ENCODE data around the gene GSG1L.
A peak's percentile ranks its signal among the peaks of the same experiment; 100 is the strongest.

The GSG1L gene

DNA sequence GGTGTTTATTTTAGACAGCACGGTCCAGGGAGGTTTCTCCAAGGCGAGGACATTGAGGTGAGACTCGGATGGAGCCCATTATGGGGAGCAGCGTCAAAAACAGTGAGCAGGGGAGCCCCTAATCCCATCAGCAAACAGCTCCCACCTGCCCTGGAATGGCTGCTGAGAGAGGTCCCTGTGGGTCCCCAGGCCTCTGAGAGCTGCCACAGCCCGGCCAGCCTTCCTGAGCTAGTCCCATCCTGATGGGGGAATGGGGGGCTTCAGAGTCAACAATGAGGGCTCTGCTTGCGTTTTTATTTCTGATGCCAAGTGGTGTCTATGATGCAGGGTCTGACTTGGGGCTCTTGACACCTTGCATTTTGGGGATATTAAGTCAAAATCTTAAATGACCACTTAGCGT is 128.4 kb downstream of the GSG1L start:
- no peak for DNase-seq

DNA sequence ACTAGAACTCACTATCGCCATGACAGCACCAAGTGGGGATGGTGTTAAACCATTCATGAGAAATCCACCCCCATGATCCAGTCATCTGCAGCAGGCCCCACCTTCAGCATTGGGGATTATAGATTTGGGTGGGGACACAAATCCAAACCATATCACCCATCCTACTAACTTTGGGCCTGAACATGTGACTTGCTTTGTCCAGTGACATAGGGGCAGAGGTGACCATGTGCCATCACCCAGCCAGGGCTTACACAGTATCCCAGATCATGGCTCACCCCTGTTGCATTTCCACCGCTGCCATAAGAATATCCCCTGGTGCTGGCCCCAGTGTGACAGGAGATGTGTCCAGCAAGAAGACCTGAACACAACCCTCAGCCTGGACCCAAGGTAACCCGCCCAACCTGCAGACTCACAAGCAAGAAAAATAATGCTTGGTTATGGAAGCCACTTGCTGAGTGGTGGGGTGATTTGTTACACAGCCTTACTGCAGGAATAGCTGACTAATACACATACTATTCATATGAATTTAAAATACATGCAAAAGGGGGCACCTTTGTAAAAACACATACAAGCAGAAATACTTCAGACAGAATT is 130.9 kb downstream of the GSG1L start:
- no peak for DNase-seq

DNA sequence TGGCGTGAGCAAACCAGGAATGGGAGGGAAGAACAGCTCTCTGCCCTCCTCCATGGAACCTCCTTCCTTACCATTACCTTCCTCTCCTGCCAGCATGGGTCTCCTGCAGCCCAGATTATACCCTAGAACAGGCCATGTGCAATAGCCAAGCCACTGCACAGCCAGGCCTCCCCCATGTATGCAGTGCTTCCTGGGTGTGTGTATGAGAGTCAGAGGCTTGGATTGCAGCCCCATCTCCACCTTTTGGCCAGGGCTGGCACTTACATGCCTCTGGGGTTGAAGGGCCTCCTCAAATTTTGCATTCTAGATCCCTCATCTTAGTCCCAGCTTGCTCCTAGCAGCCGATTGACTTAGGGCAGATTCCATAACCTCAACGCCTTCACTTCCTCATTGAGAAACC is 133.7 kb downstream of the GSG1L start:
- DNase-seq = no peak

DNA sequence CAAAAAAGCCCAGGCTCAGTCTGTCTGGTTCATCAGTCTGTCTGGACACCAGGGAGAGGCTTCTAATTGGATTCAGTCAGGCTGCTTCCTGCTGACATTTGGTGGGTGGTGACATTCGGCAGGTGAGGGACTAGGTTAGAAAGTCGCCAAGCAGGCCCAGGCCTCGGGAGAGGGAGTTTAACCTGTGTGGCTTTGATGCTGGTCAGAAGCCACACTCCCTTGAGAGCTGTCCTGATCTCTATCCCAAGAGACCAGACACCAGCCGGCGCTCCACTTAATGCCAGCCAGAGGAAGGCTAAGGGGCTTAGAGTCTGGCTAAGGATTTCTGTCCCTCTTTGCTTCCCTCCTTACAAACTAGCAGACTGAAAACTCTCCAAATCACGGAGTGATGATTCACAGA is 135.0 kb downstream of the GSG1L start:
- no peak for DNase-seq

DNA sequence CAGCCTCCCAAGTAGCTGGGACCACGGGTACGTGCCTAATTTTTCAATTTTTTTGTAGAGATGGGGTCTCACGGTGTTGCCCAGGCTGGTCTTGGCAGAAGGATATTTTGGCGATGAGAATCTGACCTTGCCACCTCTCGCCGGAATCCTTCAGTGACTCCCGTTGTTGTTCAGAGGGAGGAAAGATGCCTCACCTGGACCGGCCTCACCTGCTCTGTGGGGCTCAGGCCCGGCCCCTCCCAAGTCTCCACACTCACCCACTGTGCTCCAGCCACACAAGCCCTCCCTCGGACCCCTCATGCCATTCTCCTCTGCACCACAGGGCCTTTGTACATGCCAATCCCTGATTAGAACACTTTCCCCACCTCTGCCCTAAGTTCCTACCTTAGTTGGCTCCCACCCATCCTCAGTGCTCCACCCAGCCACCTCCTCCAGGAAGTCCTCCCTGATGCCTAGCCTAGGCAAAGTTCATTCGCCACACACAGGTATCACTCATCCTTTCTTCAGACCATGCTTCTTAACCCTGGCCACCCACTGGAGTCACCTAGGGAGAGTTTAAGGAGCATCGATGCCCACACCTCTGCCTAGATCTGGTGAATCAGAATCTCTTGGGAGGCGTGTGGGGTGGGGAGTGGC is 136.1 kb downstream of the GSG1L start:
- no peak for DNase-seq

DNA sequence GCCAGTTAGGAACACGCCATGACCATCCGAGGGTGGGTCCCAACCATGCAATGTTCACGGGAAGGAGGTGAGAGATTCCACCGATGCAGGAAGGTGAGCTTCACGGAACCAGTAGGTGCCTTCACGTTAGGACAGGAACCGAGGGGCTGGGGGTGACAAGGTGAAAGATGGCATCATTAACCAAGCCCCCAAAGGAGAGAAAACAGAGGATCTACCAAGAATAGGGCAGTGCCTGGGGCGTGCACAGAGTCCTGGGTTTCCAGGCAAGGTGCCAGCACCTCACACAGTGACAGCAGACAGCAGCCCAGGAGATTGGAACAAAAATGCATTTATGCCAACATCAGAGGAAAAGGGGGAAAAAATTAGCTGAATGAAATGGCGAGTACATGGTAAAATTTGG is 137.9 kb downstream of the GSG1L start:
- DNase-seq = peak; percentile 69

DNA sequence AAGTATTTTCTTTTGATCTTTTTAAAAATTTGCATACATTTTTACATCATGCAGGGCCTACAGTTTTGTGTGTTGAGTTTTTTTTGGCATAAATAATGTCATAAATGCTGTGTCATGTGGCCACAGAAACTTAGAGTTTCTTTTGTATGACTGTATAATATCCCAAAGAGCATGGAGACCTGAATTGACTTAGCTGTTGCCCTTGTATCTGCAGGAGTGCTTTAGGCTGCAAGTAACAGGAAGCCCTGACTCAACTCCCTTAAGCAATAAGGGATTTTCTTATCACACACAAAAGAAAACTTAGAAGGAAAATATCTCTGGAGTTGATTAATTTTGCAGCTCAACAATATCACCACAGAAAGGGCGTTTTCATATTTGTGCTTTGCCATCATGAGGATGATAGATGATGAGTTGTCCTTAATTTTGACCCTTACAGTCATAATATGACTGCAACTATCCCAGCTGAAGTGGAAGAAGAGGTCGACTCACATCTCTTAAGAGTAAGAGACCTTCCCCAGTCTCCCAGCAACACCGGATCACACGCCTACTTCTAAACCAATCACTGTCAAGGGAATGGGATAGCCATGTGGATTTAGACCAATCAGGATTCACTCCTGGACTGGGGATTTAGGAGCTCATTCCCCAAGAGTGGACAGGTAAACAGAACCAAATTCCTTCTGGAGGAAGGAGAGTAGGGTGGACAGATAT is 138.9 kb downstream of the GSG1L start:
- no peak for DNase-seq

DNA sequence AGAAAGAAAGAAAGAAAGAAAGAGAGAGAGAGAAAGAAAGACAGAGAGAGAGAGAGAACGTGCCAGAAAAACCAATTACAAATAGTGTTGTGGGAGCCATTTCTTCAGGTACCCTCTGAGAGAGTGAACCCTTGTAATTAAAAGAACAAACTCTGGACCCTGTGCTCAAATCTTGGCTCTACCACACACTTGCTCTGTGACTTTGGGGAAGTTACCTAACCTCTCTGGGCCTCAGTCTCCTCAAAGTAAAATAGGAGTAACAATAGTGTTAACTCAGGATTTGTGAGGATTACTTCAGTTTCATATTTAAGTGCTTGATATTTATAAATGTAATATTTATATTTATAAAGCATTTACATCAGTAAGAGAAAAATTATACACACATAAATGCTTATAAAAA is 139.8 kb downstream of the GSG1L start:
- DNase-seq = no peak

DNA sequence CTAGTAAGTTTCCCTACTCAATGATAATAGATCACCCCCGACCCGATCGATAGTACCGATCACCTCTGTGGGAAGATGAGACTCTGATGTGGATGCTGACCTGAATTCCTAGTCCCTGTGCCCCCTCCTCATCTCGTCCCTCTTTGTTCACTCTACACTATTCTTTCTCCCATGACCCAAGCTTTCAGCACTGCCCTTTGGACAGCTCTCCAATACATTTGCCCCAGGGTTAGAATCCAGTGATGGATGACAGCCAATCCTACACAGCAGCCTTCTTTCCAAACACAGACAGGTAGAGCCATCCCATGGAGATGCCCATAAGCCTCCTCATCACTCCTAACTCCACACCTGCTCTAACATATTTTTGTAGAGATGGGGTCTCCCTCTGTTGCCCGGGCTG is 141.1 kb downstream of the GSG1L start:
- no peak for DNase-seq

DNA sequence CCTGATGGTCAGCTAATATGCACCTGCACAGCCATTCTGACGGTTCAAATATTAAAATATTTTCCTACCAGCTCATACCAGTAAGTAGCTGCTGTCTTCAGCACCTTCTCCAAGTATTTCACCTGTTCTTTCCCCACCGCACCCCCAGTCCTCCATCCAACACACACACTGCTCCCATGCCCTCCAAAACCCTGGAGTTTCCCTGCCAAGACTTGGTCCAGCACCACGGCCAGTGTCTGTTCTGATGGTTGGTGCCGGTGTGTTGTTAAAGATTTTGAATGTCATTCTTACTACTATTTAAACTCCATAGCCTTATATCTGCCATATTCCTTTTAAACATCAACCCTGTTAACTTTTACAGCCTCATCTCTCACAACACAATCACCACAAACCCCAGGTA is 142.4 kb downstream of the GSG1L start:
- DNase-seq = no peak

DNA sequence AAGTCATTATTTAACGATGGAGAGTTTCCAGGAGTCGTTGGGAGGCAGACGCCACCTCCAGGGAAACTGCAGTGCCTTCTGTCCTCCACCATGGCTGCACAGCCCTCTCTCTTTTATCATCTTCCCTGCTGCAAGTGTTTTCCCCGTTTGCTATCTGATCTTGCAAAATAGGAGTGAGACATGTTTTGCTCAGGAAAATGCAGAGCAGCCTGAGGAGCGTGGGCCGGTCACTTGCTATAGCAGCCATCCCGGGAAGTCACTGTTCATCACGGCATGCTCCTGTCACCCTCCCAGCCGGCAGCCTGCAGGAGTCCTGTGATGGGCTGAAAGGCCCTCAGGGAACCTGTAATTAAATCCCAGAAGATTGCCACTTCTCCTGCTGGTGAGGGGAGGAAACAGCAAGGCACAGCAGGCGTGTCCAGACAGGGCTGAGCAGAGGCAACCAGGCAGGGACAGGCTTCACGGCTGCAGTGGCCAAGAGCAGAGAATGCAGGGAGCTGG is 143.1 kb downstream of the GSG1L start:
- peak; percentile 87 for DNase-seq

DNA sequence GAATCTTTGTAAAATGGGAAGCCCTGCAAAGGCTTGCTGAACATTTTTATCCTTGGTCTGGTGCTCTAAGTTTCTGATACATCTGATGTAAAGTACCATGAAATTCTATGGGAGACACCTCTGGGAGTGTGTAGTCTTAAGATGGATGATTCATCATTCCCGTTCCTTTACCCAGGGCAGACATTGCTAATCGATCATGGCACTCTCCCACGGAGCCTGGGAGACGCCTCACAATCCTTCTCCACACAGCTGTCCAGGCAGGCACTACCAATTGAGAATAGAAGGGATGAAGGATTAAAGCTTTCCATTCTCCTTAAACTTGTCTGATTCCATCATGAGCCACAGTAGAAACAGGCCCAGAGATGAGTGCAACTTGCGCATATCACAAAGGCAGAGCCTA is 144.8 kb downstream of the GSG1L start:
- DNase-seq = no peak

DNA sequence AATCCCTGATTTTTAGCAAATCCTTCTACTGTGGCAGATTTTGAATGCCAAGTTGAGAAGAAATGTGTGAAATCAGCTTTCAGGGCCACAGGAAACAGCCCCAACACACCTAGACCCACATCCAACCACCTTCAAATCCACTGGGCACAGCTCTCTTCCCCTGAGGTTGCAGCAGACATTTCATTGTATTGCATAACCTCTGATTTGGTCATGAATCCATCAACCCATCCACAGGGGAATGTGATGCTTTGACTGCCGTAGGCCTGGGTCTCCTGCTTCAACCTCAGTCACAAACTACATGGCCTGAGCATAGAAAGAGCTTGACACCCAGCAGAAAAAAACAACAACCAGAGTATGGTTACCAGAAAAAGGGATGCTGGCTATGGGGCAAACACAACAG is 145.6 kb downstream of the GSG1L start:
- no peak for DNase-seq

DNA sequence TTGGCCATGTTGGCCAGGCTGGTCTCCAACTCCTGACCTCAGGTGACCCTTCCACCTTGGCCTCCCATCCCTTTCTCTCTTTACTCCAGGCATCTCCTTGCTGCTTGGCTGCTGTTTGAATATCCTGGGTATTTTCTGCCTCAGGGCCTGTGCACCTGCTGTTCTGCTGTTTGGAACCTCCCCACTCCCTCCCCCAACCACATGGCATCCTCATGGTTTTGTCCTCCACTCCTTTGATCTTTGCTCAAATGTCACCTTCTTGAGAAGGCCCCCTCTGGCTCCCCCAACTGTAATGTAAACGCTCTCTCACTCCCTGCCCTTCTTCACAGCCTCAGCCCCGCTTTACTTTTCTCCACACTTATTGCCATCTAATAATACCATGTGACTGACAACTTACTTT is 152.0 kb downstream of the GSG1L start:
- DNase-seq = no peak

DNA sequence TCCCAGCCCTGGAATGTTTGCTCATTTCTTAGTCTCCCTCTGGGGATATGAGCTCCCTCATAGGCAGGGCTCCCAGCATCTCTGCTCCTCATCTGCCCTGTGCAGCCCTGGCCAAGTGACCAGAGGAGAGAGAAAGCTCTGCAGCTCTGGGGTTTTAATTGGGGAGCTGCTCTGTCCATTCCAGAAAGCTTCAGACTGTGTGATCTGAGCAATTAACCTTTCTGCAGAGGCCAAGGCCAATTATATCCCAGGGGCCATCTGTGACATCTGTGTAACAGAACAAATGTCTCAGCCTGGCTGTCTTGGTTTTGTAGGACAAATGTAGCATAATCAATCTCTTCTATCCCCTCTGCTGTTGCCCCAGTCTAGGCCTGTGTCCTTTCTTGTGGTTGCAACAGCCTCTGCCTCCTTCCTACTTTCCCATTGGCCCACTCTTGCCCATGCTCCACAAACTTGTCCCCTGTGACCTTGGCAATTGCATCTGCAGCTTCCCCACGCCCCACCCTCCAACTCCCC is 156.0 kb downstream of the GSG1L start:
- no peak for DNase-seq

DNA sequence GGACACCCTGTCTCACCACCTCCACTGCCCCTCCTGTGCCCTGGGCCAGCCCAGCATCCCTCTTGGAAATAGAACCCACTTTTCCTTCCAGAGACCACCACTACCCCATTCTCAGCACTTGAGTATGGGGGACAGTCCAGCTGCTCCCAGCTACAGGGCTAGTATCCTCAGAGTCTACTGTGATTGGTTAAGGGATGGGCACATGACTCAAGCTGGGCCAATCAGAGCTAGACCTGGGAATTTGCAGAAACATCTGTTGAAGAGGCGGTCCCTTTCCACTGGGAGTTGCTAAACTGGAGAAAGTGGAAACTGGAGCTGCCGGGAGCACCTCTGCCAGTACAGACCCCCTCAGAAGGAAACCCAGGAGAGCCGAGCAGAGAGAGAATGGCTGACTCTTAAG is 156.6 kb downstream of the GSG1L start:
- no peak for DNase-seq

DNA sequence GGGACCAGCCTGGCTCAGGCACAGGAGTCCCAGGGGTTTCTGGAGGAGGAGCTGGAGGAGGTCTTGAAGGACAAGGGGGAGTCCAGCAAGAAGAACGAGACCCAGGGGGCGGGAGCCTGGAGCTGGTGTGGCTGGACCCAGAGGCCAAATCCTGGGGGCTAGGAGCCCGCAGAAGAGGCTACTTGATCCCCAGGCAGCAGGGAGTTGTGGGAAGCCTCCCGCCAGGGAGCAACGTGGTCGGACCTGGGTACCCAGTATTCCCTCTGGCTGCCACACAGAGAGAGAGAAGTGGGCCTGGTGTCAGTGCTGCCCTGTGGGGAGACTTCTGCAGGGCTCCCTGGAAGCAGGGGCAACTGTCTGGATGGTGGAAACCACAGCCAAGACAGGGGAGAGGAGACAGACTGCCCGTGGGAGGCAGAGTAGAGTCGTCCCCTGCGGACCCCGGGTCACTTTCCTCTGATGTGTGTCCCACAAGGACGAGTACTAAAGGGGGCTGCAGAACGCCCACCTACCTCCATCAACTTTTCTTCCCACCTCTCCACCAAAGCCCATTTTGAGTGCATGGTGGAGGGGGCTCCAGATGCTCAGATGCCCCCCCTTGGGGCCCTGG is 160.4 kb downstream of the GSG1L start:
- DNase-seq = no peak

DNA sequence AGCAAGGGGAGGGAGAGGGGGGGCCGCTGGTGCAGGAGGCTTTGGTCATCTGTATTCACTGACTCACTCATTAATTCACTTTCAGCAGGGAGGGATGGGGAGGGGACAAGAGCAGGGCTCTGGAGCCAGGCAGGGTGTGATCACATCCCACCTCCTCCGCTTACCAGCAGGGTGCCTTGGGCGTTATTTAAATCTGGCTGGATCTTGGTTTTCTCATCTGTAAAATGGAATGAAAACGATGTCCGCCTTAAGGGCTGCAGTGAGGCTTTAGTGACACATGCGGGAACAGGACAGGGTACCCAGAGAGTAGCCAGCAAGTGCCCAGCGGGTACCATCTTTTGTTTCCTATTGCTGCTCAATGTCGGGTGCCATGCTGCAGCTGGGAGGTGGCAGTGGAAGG is 161.0 kb downstream of the GSG1L start:
- DNase-seq = no peak

DNA sequence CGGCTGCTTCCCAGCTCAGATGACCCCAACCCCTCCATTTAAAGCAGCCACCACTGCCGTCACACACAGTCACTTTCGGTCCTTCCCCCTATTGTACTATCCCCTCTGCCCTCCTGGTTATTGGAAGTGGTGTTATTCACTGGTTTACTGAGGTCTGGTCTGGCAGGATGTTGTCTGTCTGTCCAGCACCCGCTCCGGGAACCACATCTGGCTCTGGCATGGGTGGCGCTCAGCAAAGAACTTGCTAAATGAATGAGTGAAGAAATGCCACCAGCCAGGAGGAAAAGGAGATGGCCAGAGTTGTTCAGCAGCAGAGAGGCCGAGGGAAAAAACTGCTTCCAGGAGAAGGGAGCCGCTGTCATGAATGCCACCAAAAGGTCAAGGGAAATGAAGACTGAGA is 161.6 kb downstream of the GSG1L start:
- no peak for DNase-seq

DNA sequence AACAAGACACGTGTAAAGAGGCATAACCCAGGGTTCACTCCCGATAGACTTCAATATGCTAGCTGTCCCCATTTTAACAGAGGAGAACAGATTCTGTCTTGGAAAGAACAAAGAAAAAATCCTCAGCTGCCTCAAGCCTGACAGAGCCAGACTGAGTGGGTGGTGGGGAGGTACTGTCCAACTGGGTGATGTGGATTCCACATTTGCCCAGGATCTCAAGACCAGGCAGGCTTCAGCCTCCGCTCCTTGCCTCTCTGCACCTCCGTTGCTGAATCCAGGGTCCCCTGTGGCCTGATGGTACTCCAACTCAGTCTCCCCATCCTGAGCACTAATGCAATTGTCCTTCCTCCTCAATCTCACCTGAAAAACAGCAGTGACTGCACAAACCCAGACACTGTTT is 163.8 kb downstream of the GSG1L start:
- DNase-seq = no peak

DNA sequence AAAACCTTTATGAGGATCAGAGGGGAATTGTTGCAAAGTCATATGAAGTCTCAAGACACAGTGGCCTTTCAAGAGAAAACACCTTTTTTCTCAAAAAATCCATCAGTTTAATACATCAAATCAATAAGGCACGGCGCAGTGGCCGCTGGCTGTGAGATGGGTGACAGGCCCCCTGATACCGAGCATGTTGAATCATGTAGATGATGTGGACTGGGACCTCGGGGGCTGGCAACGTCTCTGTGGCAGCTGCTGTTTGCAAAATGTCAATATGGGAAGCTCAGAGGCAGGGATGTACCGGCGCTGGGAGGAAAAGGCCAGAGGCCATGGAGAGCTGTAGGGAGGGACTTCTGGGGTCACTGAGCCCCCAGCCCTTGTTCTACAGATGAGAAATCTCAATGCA is 169.1 kb downstream of the GSG1L start:
- DNase-seq = peak; percentile 79

DNA sequence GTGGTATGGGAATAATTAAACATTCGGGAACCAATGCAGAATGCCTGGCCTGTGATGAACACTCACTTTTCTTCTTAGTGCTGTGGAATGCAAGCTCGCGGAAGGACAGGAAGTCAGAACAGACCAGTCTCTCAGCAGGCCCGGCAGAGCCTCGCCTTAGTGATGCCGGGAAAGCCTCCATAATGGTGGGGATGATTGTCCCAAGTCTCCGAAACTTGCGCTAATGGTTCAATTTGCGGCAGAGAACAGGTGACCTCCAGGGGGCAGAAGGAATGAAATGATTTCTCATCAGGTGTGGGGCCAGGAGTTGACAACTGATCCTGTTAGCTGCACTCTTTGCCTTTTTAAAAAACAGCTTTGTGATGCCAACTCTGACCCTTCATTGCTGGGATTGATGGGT is 170.6 kb downstream of the GSG1L start:
- DNase-seq = no peak

DNA sequence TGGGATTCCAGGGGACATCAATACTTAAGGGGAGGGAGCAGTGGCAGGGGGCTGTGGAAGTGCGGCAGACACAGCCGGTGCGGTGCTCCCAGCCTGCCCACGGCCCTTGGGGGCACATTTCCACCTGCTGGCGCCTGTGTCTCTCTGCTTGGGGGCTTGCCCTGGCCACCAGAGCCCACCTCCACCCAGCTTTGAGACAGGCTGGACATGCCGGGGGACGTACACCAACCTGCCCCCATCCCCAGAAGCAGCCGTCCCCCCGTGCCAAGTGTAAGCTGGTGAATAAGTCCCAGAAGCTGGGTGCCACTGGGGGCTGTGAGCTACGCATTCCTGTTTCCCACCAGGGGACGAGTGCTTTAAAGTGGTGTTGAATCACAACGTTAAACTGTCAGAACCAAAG is 172.6 kb downstream of the GSG1L start:
- DNase-seq = no peak

DNA sequence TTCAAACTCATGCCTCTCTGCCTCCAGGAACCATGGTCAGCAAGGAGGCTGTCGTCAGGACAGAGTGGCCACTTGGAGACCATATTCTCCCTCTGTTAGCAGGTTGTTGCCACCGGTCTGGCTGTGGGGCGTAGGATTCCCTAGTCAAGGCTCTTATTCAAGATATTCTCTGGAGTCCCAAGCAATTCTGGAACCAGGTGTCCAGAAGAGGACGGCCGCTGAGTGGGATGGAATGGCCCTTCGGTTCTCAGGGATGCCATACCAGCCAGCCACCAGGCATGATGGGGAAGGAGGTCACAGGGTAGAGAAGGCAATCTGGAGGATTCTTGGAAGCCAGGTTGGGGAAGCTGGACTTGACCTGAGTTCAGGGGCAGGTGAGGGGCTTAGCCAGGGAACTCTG is 173.5 kb downstream of the GSG1L start:
- DNase-seq = no peak
